WTC11 (cell line): Measurements from ENCODE around the gene HS3ST3A1. TPM values are rescaled to one million over a fixed set of nuclear protein-coding genes. Genes with fewer than 3 reads are reported as not detected.

Experiments used
- MYBL2 ChIP-seq: sonication (generic); formaldehyde crosslinking; IDR thresholded peaks from 2 replicates; pipeline ENCODE4 v1.8.1; 2023; ENCODE audit warnings: mild to moderate bottlenecking, moderate library complexity, missing genetic modification reagents
- SOX15 ChIP-seq: fragments of 250-450 bp; sonication (Bioruptor Pico); IDR thresholded peaks from 2 replicates; pipeline ENCODE4 v1.9.0; 2021; ENCODE audit warnings: mild to moderate bottlenecking
- ZBTB43 ChIP-seq: sonication (generic); formaldehyde crosslinking; IDR thresholded peaks from 2 replicates; pipeline ENCODE4 v1.8.1; 2023; ENCODE audit warnings: mild to moderate bottlenecking, missing genetic modification reagents
- ZNF263 ChIP-seq: sonication (generic); formaldehyde crosslinking; IDR thresholded peaks from 2 replicates; pipeline ENCODE4 v1.8.1; 2022; ENCODE audit warnings: low read depth, mild to moderate bottlenecking, moderate library complexity, missing genetic modification reagents
- microRNA-seq: library from miRNA; unstranded; fragments of <30 nt; microRNA quantifications from one replicate; pipeline ENCODE4 v1.2.0, GENCODE V29; 2022; ENCODE audit warnings: borderline number of aligned reads
- total RNA-seq: library from RNA; stranded (reverse); gene quantifications from 3 replicates; pipeline ENCODE4 v1.2.3, GENCODE V29; 2021
- TF ChIP-seq, protein P1 (sequence below): sonication (generic); formaldehyde crosslinking; IDR thresholded peaks from 2 replicates; pipeline ENCODE4 v1.8.1; 2023; ENCODE audit warnings: mild to moderate bottlenecking, missing genetic modification reagents

The HS3ST3A1 gene
- total RNA-seq, 1 experiment from 2014 or later = 9.7 TPM

DNA sequence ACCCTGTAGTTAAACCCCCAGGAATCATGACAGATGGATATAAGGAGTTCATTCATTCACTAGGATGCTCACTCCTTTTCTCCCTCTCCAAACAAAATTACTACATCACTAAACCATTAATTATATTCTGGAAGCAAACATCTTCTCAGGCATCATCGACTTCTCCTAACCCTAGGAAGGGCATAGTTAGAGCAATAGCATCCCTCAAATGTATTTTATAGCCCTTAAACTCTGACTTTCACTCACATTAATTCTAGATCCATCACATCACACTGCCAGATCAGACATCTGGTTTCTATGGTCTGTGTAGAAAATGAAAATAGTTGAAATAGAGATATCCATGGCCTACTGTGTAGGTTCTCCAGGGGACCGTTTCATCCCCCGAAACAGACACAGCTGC, 143.9 kb downstream of the HS3ST3A1 start (continued):
- no peak for TF ChIP-seq ZNF263
- no peak for TF ChIP-seq MYBL2
- no peak for TF ChIP-seq SOX15 (CRISPR knock-in tag)
- TF ChIP-seq ZBTB43 (CRISPR knock-in tag) = no peak
- TF ChIP-seq, protein P1, sequence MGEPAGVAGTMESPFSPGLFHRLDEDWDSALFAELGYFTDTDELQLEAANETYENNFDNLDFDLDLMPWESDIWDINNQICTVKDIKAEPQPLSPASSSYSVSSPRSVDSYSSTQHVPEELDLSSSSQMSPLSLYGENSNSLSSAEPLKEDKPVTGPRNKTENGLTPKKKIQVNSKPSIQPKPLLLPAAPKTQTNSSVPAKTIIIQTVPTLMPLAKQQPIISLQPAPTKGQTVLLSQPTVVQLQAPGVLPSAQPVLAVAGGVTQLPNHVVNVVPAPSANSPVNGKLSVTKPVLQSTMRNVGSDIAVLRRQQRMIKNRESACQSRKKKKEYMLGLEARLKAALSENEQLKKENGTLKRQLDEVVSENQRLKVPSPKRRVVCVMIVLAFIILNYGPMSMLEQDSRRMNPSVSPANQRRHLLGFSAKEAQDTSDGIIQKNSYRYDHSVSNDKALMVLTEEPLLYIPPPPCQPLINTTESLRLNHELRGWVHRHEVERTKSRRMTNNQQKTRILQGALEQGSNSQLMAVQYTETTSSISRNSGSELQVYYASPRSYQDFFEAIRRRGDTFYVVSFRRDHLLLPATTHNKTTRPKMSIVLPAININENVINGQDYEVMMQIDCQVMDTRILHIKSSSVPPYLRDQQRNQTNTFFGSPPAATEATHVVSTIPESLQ = no peak

Small RNAs within 50 kb of the gene (microRNA-seq; reads per million reads assigned to microRNA genes)
- not detected for gene MIR548H3
